SK-N-SH (cell line): ENCODE measurements around the gene FGD1. TPM values are rescaled to one million over a fixed set of nuclear protein-coding genes. Genes with fewer than 3 reads are reported as not detected.

Experiments
- CTCF ChIA-PET: fragments of 300-600, 350-600 bp; formaldehyde crosslinking; extraction: SDS; loops from one replicate; lab custom pipeline; 2021; lab: Yijun Ruan, JAX
- POLR2A ChIA-PET: fragments of 350-600 bp; sonication (Branson Sonifier 250); formaldehyde crosslinking; extraction: SDS; loops from one replicate; lab custom pipeline; 2020; ENCODE audit warnings: antibody characterized with exemption, inconsistent platforms; lab: Yijun Ruan, JAX
- DNase-seq: peaks from one replicate; pipeline ENCODE4 v3.0.0; 2012
- H2AFZ ChIP-seq: fragments of 200-600 bp; sonication (generic); 2 replicates; pipeline ENCODE4 v1.8.1; 2016; ENCODE audit warnings: antibody characterized with exemption, mild to moderate bottlenecking, low read depth
- H3F3A ChIP-seq: fragments of 200-600 bp; sonication (generic); replicated peaks from 2 replicates; pipeline ENCODE3; 2016; ENCODE audit warnings: antibody characterized with exemption, mild to moderate bottlenecking; ENCODE audit not compliant: insufficient read depth
- H3K27ac ChIP-seq, 2 experiments: fragments of 200-500 bp in 1 of 2; fragments of 200-600 bp in 1 of 2; sonication (Bioruptor generic) in 1 of 2; sonication (generic), shearing (Covaris generic) in 1 of 2; 2 replicates each; pipeline versions ENCODE4 v1.5.1 to v1.6.1; 2014 to 2016; ENCODE audit warnings: low read depth in 2 of 2, inconsistent platforms in 1 of 2, low read length in 1 of 2, mild to moderate bottlenecking in 1 of 2, mixed read lengths in 1 of 2
- H3K27me3 ChIP-seq: fragments of 200-600 bp; sonication (generic), shearing (Covaris generic); 2 replicates; pipeline ENCODE4 v1.6.1; 2016; ENCODE audit warnings: mixed run types; ENCODE audit not compliant: insufficient read depth
- H3K36me3 ChIP-seq, 2 experiments: fragments of 200-500 bp in 1 of 2; fragments of 200-600 bp in 1 of 2; sonication (Bioruptor generic) in 1 of 2; sonication (generic) in 1 of 2; replicated peaks in 1 of 2; 2 replicates each; pipeline versions ENCODE3 to v1.5.1; 2014 to 2016; ENCODE audit warnings: low read length in 1 of 2, mild to moderate bottlenecking in 1 of 2; ENCODE audit not compliant: insufficient read depth in 2 of 2, control insufficient read depth in 1 of 2
- H3K4me1 ChIP-seq, 2 experiments: fragments of 200-500 bp in 1 of 2; fragments of 200-600 bp in 1 of 2; sonication (Bioruptor generic) in 1 of 2; sonication (generic), shearing (Covaris generic) in 1 of 2; 2 replicates each; pipeline versions ENCODE4 v1.5.1 to v1.6.1; 2014 to 2016; ENCODE audit warnings: low read depth in 1 of 2, low read length in 1 of 2, mixed run types in 1 of 2; ENCODE audit not compliant: insufficient read depth in 2 of 2, control insufficient read depth in 1 of 2
- H3K4me2 ChIP-seq: fragments of 200-600 bp; sonication (generic), shearing (Covaris generic); 2 replicates; pipeline ENCODE4 v1.6.1; 2017; ENCODE audit warnings: mixed run types
- H3K4me3 ChIP-seq, 2 experiments: fragments of 200-500 bp in 1 of 2; fragments of 200-600 bp in 1 of 2; sonication (Bioruptor generic) in 1 of 2; sonication (generic), shearing (Covaris generic) in 1 of 2; 2 replicates each; pipeline versions ENCODE4 v1.5.1 to v1.8.1; 2014 to 2016; ENCODE audit warnings: low read depth in 2 of 2, inconsistent platforms in 1 of 2, low read length in 1 of 2, mild to moderate bottlenecking in 1 of 2, mixed read lengths in 1 of 2, moderate library complexity in 1 of 2
- H3K79me2 ChIP-seq: fragments of 200-600 bp; sonication (generic); 2 replicates; pipeline ENCODE4 v1.8.1; 2017; ENCODE audit warnings: mild to moderate bottlenecking; ENCODE audit not compliant: insufficient read depth
- H3K9ac ChIP-seq: fragments of 200-600 bp; sonication (generic); 2 replicates; pipeline ENCODE4 v1.6.1; 2017; ENCODE audit warnings: mixed run types
- H3K9me2 ChIP-seq: fragments of 200-600 bp; sonication (generic); 2 replicates; pipeline ENCODE4 v1.6.1; 2017; ENCODE audit warnings: mixed run types
- H3K9me3 ChIP-seq: fragments of 200-600 bp; sonication (generic); 2 replicates; pipeline ENCODE4 v1.6.1; 2017; ENCODE audit warnings: mixed run types, mild to moderate bottlenecking, moderate library complexity
- H4K20me1 ChIP-seq: fragments of 200-600 bp; sonication (generic); 2 replicates; pipeline ENCODE4 v1.6.1; 2017; ENCODE audit warnings: mild to moderate bottlenecking, mixed run types; ENCODE audit not compliant: insufficient read depth
- ELF1 ChIP-seq: IDR thresholded peaks from 2 replicates; pipeline ENCODE4 v1.4.0; 2012
- EP300 ChIP-seq, 2 experiments: IDR thresholded peaks; 2 replicates each; pipeline versions ENCODE4 v1.4.0 to v1.6.1; 2012; ENCODE audit warnings: borderline replicate concordance in 1 of 2, low read depth in 1 of 2, low read length in 1 of 2
- FOXJ3 ChIP-seq: sonication (generic); formaldehyde crosslinking; IDR thresholded peaks from 2 replicates; pipeline ENCODE4 v1.5.1; 2020; ENCODE audit warnings: mild to moderate bottlenecking, missing genetic modification reagents
- GABPA ChIP-seq: IDR thresholded peaks from 2 replicates; pipeline ENCODE4 v1.4.0; 2012; ENCODE audit warnings: low read depth, mild to moderate bottlenecking
- GATA2 ChIP-seq: sonication (generic); formaldehyde crosslinking; IDR thresholded peaks from 2 replicates; pipeline ENCODE4 v1.5.0; 2020; ENCODE audit warnings: mild to moderate bottlenecking, missing genetic modification reagents
- JUND ChIP-seq: IDR thresholded peaks from 2 replicates; pipeline ENCODE4 v1.4.0; 2012
- MEF2A ChIP-seq: IDR thresholded peaks from 2 replicates; pipeline ENCODE4 v1.4.0; 2012; ENCODE audit warnings: low read depth, borderline replicate concordance
- NFIC ChIP-seq: IDR thresholded peaks from 2 replicates; pipeline ENCODE4 v1.4.0; 2012; ENCODE audit warnings: borderline replicate concordance
- NRF1 ChIP-seq: IDR thresholded peaks from 2 replicates; pipeline ENCODE4 v1.6.1; 2012; ENCODE audit warnings: low read depth, mild to moderate bottlenecking, low read length
- RCOR1 ChIP-seq: fragments of 150-350 bp; IDR thresholded peaks from 2 replicates; pipeline ENCODE4 v1.6.1; 2017; ENCODE audit warnings: antibody characterized with exemption, low read length
- RFX5 ChIP-seq: IDR thresholded peaks from 2 replicates; pipeline ENCODE4 v1.6.1; 2012; ENCODE audit warnings: mild to moderate bottlenecking, improper control_type of control experiment, low read length
- TCF12 ChIP-seq: IDR thresholded peaks from 2 replicates; pipeline ENCODE4 v1.4.0; 2012
- YY1 ChIP-seq: IDR thresholded peaks from 2 replicates; pipeline ENCODE4 v1.4.0; 2012; ENCODE audit warnings: low read depth, mild to moderate bottlenecking
- WGBS: methylation state at CpG from one replicate; pipeline ENCODE4 v1.1.6; 2017; ENCODE audit warnings: low lambda C conversion rate; 5-methylcytosine and 5-hydroxymethylcytosine counted together
- polyA plus RNA-seq, 3 experiments: library from polyadenylated mRNA; depleted of rRNA; stranded (reverse); fragments of >200 nt; gene quantifications; 2 replicates each; pipeline ENCODE4 v1.2.3, GENCODE V29; 2012
- TF ChIP-seq, protein P1 (sequence below): fragments of 200-600 bp; sonication (generic); IDR thresholded peaks from 2 replicates; pipeline ENCODE4 v1.6.1; 2017; ENCODE audit warnings: antibody characterized with exemption, mild to moderate bottlenecking, moderate library complexity
- TF ChIP-seq, protein P2 (sequence below): IDR thresholded peaks from 2 replicates; pipeline ENCODE4 v1.4.0; 2012; ENCODE audit warnings: low read depth, borderline replicate concordance
- TF ChIP-seq, protein P3 (sequence below): fragments of 150-350 bp; IDR thresholded peaks from 2 replicates; pipeline ENCODE4 v1.6.1; 2016; ENCODE audit warnings: mild to moderate bottlenecking, low read depth, low read length

FGD1 gene
- polyA plus RNA-seq, 1 of the 3 experiments (the other 2 are of a cell fraction) = 6.3 TPM

DNA sequence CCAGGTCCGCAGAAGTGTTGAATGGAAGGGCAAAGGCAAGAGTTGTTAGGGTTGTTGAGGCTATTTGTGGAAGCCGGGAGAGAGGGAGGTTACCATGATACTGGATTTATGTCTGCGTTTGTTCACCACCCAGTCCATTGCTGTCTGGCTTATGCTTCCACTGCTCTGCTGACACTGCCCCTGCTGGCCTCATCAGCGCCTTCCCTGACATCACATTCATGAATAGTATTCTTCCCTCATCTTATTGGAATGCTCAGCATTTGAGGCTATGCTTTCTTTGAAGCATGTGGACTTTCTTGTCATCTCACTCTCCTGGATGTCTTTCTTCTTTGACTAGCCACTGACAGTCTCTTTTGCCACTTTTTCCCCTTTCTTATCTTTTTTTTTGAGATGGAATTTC, 44.3 kb upstream of the FGD1 start:
- peaks cover 10% of the 10 kb centered on the region for H3K79me2 ChIP-seq
- no peak overlapping the region for H3K9ac ChIP-seq
- CTCF ChIA-PET = no interaction called here
- no peak overlapping the region for H3K4me3 ChIP-seq
- no peak for DNase-seq
- 57% methylated on average over 4 of the region's 4 CpGs for WGBS
- peaks cover 8 to 27% of the 10 kb centered on the region in 2 experiments for H3K36me3 ChIP-seq
- peak overlapping the region in 1 of 2 experiments; percentile 33; a peak in 1 of 4 replicates for H3K27ac ChIP-seq
- no peak overlapping the region for H3K4me2 ChIP-seq
- no peak overlapping the region for H2AFZ ChIP-seq
- no peaks in the 10 kb centered on the region; the same call in 1 of the 2 replicates for H3K27me3 ChIP-seq
- TF ChIP-seq, protein P1, sequence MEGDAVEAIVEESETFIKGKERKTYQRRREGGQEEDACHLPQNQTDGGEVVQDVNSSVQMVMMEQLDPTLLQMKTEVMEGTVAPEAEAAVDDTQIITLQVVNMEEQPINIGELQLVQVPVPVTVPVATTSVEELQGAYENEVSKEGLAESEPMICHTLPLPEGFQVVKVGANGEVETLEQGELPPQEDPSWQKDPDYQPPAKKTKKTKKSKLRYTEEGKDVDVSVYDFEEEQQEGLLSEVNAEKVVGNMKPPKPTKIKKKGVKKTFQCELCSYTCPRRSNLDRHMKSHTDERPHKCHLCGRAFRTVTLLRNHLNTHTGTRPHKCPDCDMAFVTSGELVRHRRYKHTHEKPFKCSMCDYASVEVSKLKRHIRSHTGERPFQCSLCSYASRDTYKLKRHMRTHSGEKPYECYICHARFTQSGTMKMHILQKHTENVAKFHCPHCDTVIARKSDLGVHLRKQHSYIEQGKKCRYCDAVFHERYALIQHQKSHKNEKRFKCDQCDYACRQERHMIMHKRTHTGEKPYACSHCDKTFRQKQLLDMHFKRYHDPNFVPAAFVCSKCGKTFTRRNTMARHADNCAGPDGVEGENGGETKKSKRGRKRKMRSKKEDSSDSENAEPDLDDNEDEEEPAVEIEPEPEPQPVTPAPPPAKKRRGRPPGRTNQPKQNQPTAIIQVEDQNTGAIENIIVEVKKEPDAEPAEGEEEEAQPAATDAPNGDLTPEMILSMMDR = peak; percentile 36; the same call in 1 of the 2 replicates
- TF ChIP-seq, protein P2, sequence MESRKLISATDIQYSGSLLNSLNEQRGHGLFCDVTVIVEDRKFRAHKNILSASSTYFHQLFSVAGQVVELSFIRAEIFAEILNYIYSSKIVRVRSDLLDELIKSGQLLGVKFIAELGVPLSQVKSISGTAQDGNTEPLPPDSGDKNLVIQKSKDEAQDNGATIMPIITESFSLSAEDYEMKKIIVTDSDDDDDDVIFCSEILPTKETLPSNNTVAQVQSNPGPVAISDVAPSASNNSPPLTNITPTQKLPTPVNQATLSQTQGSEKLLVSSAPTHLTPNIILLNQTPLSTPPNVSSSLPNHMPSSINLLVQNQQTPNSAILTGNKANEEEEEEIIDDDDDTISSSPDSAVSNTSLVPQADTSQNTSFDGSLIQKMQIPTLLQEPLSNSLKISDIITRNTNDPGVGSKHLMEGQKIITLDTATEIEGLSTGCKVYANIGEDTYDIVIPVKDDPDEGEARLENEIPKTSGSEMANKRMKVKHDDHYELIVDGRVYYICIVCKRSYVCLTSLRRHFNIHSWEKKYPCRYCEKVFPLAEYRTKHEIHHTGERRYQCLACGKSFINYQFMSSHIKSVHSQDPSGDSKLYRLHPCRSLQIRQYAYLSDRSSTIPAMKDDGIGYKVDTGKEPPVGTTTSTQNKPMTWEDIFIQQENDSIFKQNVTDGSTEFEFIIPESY = no peak
- peak; percentile 68; the same call in 1 of the 2 replicates for TF ChIP-seq MEF2A
- TF ChIP-seq, all 33 proteins: peak for 2
- H4K20me1 ChIP-seq = no peaks in the 10 kb centered on the region
- H3F3A ChIP-seq = no peaks in the 10 kb centered on the region
- H3K9me3 ChIP-seq = no peaks in the 10 kb centered on the region
- no peaks in the 10 kb centered on the region for H3K4me1 ChIP-seq
- H3K9me2 ChIP-seq = no peaks in the 10 kb centered on the region
- POLR2A ChIA-PET = no interaction called here

DNA sequence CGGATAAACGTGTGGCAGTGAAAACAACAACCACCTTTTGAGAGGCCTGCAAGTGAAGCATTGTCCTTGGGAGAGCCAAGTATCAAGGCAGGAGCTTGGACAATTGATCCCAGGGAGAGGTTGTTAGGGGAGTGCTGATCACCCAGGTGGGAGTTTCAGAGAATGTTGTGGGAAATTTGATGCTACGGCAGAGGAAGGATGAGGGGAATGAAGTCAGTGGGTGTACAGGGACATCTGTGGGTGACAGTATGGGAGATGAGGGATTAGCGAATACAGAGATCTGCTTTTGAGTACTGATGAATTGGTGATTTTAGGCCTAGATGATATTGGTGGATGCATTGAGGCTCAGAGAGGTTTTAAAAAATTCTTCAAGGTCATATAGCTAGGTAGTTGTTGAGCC, 38.2 kb upstream of the FGD1 start:
- H2AFZ ChIP-seq = no peak overlapping the region
- no peaks in the 10 kb centered on the region for H3K9me3 ChIP-seq
- H3K36me3 ChIP-seq = peaks cover 8 to 14% of the 10 kb centered on the region in 2 experiments
- no peak overlapping the region for H3K4me3 ChIP-seq
- POLR2A ChIA-PET = no interaction called here
- no peak overlapping the region for H3K4me2 ChIP-seq
- peaks cover 0 to 15% of the 10 kb centered on the region in 2 experiments; a peak in 1 of 4 replicates for H3K4me1 ChIP-seq
- WGBS = 63% methylated on average over 4 of the region's 4 CpGs
- peaks cover 60% of the 10 kb centered on the region for H3K79me2 ChIP-seq
- no peak for DNase-seq
- CTCF ChIA-PET = no interaction called here
- H3F3A ChIP-seq = no peaks in the 10 kb centered on the region
- no peak for TF ChIP-seq RCOR1
- TF ChIP-seq MEF2A = no peak
- no peak for TF ChIP-seq GABPA
- no peak for TF ChIP-seq TCF12
- no peak for TF ChIP-seq FOXJ3
- TF ChIP-seq NFIC = no peak
- no peak for TF ChIP-seq NRF1
- no peak for TF ChIP-seq JUND
- TF ChIP-seq EP300 (IDR thresholded peaks at IDR 0.05; ENCODE audit: borderline replicate concordance in 1 of 2, low read depth in 1 of 2, low read length in 1 of 2) = no peak
- TF ChIP-seq GATA2 = no peak
- no peak for TF ChIP-seq YY1
- no peak for TF ChIP-seq RFX5
- TF ChIP-seq ELF1 = no peak
- TF ChIP-seq, protein P3, sequence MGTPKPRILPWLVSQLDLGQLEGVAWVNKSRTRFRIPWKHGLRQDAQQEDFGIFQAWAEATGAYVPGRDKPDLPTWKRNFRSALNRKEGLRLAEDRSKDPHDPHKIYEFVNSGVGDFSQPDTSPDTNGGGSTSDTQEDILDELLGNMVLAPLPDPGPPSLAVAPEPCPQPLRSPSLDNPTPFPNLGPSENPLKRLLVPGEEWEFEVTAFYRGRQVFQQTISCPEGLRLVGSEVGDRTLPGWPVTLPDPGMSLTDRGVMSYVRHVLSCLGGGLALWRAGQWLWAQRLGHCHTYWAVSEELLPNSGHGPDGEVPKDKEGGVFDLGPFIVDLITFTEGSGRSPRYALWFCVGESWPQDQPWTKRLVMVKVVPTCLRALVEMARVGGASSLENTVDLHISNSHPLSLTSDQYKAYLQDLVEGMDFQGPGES = no peak
- H3K27me3 ChIP-seq = no peaks in the 10 kb centered on the region; the same call in none of the 2 replicates
- no peaks in the 10 kb centered on the region for H4K20me1 ChIP-seq
- no peak overlapping the region for H3K27ac ChIP-seq
- H3K9ac ChIP-seq = no peak overlapping the region
- no peaks in the 10 kb centered on the region for H3K9me2 ChIP-seq
